Endometrial microvascular endothelial cells (primary cell): Measurements from ENCODE around the gene ZDHHC14. TPM values are rescaled to one million over a fixed set of nuclear protein-coding genes. Genes with fewer than 3 reads are reported as not detected.
"Not testable (repeated sequence)": the region's sequence is repeated elsewhere in the genome, so short reads cannot be mapped to it uniquely, and the experiment has no call there.

ENCODE experiments used
- in situ Hi-C: cut with HindIII; loops from 2 replicates; pipeline ENCODE4 v1.10.0; 2017; ENCODE audit warnings: low sequenced_read_pairs, low pct_unique_long_range_greater_than_20kb; ENCODE audit errors: inconsistent ontology term
- total RNA-seq: library from RNA; depleted of rRNA; stranded (reverse); fragments of >200 nt; gene quantifications from one replicate; pipeline ENCODE4 v1.2.3, GENCODE V29; 2015; ENCODE audit errors: inconsistent ontology term

Gene ZDHHC14
- total RNA-seq, 1 donor from 2014 or later, result 16.4 TPM

DNA sequence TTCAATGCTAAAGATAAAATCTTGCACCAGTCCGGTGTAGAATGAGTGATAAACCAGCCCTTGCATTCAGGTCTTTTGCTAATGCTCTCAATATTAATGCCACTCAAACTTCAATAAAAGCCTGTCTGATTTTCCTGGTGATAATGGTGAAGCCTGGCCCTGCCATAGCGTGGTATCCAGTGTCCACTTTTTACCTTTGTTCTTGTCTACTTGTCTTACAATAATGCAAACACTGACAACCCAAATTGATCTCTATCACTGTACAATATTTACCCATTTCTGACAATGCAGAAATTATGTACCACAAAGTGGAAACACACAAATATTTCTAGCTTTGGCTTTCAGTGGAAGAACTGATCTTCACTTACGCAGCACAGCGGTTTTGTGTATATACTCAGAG, 189.1 kb downstream of the ZDHHC14 start:
- in situ Hi-C loops, result no loop called here

DNA sequence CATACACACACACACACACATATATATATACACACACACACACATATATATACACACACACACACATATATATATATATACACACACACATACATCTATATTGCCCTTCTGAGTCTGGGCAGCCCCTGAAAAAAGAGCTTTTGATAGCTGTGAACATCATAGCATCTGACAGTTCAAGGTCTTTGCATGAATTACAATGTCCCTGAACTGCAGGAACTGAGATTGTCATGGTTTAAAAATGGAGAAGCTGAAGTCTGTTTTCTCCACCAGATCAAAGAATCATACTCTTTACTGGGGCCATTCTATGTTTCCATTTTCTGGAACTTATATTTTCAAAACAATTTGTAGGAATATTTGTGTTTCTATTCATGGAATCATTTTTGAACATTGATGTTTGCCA, 189.8 kb downstream of the ZDHHC14 start:
- in situ Hi-C loops, result no loop called here

DNA sequence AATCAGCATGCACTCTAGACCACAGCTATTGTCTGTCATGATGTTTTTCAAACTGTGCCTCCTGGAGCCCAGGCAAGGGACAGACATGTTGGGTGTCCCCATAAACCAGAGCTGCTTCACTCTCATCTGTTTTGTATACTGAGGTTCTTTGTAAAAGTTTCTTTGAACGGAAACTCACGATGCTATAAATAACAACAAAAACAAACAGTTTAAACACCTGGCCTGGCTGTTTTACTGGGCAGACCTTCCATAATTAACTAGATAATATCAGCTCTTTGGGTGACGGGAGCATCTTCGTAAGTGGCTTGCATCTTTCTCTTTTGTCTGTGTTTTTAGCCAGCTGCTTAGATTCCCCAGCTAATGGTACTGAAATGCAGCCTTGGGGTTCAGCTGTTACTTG, 190.3 kb downstream of the ZDHHC14 start:
- in situ Hi-C loops, result no loop called here

DNA sequence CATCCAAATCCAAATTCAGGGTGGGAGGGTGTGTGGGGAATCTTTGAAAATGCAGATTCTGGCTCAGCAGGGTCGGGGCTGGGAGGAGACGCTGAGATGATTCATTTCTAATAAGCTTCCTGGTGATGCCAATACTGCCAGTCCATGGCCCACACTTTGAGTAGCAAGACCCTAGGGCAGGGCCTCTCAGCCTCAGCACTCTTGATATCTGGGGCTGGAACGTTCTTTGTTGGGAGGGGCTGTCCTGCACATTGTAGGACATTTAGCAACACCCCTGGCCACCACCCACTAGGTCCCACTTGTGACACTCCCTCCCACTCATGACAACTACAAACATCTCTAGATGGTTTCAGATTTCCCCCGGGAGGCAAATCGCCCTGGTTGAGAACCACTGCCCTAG, 191.0 kb downstream of the ZDHHC14 start:
- in situ Hi-C loops, result no loop called here

DNA sequence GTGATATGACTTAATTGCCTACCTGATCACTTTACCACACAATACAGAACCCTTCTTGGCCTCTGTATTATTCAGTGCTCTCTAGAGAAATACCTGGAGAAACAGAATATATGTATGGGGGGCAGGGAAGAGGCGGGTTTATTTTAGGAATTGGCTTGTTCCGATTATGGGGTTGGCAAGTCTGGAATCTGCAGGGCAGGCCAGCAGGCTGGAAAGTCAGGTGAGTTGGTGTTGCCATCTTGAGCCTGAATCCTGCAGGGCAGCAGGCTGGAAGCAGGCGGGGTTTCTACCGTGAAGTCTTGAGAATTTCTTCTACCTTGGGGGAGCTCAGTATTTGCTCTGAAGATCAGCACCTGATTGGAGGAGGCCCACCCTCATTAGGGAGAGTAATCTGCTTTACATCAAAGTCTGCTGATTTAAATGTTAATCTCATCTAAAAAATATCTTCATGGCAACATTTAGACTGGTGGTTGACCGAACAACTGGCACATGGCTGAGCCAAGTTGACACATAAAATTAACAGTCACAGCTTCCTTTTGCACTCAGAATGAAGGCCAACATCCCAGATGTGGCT, 193.9 kb downstream of the ZDHHC14 start:
- in situ Hi-C loops, result no loop called here

DNA sequence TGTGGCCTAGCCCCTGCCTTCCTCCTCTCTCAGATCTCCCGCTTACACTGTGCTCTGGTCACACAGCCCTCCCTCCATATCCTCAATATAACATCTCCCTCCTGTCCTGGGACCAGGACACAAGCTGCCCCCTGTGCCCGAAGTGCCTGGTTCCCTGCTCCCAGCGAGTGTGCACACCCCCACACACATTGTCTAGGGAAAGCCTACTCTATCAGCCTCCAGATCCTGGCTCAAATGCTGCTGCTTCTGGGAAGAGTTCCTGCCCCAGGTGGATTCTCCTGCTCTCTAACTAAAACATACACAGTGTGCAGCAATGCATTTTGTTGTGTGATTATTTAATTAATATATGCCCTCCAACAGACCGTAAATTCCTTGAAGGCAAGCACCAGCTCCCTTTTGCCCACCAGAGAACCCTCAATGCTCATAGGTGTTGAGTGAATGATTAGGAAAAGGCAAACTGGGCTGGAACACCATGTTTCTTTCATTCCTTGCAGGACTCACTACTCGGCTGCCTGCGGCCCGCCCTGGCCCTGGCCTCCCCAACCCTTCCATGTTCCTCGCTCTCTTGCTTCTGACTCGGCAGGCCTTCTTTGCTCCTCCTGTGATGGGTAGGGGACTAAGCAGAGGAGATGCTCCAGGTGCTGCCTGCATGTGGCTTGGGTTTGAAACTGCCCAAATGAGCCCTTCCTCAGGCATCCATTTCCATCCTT, 194.6 kb downstream of the ZDHHC14 start:
- in situ Hi-C loops, result no loop called here

DNA sequence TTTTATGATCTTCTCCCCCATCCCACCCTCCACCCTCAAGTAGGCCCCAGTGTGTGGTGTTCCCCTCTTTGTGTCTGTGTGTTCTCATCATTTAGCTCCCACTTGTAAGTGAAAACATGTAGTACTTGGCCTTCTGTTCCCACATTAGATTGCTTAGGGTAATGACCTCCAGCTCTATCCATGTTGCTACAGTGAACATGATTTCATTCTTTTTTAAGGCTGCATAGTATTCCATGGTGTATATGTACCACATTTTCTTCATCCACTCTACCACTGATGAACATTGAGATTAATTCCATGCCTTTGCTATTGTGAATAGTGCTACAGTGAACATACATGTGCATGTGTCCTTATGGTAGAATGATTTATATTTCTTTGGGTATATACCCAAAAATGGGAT, 196.0 kb downstream of the ZDHHC14 start:
- in situ Hi-C loops, result not testable (repeated sequence)

DNA sequence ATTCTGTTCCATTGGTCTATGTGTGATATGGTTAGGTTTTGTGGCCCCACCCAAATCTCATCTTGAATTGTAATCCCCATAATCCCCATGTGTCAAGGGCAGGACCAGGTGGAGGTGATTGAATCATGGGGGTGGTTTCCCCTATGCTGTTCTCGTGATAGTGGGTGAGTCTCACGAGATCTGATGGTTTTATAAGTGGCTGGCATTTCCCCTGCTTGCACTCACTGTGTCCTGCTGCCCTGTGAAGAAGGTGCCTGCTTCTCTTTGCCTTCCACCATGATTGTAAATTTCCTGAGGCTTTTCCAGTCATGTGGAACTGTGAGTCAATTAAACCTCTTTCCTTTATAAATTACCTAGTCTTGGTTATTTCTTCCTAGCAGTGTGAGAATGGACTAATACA, 197.5 kb downstream of the ZDHHC14 start:
- in situ Hi-C loops, result not testable (repeated sequence)

DNA sequence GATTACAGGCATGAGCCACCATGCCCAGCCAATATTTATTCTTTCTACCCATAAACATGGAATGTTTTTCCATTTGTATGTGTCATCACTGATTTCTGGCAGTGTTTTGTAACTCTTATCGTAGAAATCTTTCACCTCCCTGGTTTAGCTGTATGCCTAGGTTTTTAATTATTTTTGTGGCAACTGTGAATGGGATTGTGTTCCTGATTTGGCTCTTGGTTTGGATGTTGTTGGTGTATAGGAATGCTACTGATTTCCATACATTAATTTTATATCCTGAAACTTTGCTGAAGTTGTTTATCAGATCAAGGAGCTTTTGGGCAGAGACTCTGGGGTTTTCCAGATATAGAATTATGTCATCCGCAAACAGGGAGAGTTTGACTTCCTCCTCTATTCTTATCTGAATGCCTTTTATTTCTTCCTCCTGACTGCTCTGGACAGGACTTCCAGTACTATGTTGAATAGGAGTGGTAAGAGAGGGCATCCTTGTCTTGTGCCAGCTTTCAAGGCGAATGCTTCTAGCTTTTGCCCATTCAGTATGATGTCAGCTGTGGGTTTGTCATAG, 198.6 kb downstream of the ZDHHC14 start:
- in situ Hi-C loops, result no loop called here

DNA sequence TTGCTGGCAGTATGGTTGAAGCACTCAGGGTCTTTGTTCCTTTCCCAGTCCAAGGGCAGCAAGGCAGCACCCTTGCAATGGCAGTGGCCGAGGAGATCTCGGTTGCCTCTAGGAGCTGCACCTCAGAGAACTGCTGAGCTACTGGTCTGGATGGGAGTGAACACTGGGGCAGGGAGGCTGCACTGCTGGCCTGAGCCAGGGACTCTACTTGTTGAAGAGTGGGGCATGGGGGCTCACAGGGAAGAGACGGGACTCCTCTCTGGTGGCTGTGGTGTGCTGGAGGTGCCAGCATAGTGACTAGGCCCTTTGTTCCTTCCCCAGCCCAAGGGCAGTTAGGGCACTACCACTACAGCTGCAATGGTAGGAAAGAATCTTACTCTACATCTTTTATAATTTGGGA, 203.0 kb downstream of the ZDHHC14 start:
- in situ Hi-C loops, result no loop called here

DNA sequence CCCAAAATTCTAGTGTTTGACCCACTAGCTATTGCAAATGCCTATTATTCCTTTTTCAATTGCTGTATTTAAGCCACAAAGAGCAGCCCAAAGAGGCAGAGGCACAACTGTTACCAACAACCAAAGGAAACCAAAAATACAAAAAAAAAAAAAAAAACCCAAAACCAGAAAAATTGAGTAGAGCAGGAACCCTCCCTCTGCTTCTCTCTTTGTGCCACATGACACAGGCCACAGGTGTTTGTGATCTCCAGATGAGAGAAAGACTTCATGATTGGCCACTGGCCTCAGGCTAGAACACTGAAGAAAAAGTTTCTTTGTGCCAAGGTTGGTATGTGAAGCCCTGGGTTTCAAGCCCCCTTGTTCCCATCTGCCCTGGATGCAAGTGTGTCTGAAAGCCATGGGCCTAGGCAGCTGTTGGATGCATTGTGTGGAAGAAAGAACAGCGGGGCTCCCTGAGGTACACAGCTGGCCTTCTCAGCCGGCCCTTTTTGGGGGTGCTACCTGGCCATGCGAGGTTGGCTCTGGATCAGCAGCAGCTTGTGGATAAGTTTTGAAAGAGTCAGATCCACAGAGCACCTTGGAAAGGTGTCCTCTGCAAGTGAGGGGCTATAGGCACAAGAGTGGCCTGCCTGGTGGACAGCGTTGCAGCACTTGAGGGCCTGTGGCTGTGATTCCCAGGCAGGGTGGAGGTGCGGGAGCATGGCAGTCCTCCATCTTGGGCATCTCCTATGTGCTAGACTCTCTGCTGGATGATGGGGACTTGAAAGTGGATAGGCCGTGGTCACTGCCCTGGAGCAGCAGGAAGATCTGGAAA, 204.5 kb downstream of the ZDHHC14 start:
- in situ Hi-C loops, result no loop called here

DNA sequence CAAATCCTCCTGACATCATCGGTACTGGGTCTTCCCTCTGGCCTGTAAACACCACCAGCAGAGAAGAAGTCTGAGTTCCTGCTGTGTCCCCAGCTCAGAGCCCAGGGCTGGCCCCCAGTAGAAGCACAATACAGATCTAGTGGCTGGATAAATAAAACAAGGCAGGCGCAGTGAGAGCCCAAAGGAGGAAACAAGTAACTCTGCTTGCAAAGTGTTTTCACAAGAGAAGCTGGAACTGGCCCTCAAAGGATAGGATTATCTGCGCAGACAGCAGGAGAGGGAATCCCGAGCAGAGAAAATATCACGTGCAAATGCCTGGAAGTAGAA, 205.1 kb downstream of the ZDHHC14 start:
- in situ Hi-C loops, result no loop called here

DNA sequence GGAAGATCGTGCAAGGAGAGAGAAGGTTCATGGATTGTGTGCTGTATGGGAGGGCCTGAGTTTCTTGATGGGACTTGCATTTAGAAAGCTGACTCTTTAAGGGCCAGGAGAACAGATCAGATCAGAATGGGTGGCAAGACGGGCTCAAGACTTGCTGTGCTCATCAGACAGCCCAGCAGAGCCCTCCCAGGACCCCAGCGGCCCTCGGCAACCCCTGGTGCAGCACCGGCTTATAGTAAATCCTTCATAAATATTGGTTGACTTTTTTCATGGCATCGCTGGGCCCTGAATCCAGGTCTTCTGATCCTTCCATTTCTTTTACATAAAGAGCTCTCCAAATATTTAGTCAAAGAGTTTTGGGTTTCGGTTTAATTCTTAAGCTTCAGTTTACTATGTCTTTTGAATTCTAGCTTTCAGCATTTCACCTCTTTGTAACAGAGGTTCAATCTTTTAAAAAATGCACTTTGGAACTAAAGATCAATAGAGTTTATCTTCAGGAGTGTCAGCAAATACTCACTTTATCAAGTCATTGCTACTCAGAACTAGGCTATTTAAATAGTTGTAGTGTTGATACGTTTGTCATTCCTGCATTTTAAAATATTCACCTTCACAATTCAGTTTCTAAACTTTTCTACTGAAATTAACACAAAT, 205.6 kb downstream of the ZDHHC14 start:
- in situ Hi-C loops, result no loop called here

DNA sequence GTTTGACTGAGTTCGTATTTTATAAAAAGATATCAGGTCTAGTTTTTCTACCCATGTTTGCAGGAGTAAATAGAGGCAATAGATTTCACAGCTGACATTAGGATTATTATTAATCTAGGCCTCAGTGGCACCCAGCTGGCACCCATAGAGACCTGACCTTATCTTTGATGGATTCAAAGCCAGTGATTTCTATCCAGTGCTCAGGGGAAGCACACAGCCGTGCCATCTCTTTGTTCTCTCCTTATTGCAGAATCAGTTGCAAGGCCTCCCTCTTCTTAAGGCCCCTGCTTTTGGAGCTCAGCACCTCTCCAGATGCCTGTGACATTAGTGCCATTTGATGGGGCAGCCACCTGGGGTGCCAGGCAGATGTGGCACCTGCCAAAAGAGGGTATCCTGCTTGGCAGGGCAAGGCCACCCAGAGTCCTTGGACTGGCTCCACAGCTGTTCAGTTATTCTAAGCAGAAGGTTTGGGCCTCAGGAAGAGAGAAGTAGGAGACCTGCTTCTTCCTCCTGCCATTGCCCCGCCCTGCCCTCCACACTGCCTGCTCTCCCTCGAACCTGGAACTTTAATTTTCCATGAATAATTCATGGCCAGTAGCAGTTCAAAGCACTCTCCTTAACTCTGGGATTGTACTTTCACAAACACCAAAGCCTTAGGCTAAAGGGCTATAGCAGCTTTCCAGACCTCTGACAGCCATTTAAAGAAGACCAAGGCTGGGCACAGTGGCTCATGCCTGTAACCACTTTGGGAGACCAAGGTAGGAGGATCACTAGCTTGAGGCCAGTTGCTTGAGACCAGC, 206.3 kb downstream of the ZDHHC14 start:
- in situ Hi-C loops, result no loop called here

DNA sequence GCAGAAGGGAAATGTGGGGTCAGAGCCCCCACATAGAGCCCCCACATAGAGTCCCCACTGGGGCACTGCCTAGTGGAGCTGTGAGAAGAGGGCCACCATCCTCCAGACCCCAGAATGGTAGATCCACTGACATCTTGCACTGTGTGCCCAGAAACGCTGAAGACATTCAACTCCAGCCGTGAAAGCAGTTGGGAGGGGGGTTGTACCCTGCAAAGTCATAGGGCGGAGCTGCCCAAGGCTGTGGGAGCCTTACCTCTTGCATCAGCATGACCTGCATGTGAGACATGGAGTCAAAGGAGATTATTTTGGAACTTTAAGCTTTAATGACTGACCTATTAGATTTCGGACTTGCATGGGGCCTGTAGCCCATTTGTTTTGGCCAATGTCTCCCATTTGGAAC, 209.7 kb downstream of the ZDHHC14 start:
- in situ Hi-C loops, result not testable (repeated sequence)

DNA sequence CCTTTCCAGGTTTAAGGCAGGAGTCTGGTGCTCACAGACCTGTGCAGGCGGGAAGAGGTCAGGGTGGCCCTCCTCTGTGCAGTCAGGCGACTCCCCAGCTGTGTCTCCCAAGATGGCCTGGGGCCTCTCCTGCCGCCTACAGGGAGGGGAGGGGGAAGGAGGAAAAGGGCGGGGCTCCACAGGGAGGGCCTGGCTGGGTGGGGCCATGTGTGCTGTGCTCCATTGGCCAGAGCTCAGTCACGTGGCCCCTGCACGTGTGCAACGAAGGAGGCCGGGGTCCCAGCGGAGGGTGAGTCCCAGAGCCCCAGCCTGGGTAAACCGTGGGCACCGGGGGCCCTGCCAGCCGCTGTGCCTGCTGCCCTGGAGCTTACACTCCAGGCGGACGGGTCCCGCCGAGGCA, 211.6 kb downstream of the ZDHHC14 start:
- in situ Hi-C loops, result no loop called here

DNA sequence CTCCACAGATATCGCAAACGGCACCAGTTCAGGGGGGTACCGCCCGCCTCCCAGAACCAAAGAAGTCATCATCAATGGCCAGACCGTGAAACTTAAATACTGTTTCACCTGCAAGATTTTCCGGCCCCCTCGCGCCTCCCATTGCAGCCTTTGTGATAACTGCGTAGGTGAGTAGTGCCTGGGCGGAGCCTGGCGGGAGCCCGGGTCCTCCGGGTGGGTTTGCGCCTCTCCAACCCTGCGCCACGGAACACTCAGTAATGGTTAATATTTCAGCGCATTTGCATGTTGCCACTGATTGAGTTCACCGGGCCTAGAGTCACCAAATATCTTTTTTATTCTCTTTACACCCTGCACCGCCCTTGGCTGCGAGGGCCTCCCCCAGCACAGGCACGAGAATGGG, 212.0 kb downstream of the ZDHHC14 start:
- in situ Hi-C loops, result no loop called here

DNA sequence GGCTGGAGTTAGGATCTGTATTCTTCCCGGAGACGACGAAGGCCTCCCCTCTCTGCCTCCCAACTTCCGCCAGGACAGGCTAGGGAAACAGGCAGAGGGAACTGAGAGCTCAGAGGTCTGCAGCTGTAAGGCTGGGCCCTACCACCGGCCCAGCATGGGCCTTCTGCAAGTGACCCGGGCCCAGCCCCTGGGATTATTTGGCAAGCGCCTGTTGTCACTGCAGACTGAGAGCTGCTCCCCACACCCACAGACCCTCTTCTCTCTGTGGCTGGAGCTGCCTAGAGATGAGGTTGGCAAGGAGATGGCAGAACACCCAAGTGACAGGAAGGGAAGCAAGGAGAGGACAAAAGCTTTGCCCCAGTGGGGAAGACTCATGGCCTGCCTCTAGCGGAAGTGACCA, 212.6 kb downstream of the ZDHHC14 start:
- in situ Hi-C loops, result no loop called here

DNA sequence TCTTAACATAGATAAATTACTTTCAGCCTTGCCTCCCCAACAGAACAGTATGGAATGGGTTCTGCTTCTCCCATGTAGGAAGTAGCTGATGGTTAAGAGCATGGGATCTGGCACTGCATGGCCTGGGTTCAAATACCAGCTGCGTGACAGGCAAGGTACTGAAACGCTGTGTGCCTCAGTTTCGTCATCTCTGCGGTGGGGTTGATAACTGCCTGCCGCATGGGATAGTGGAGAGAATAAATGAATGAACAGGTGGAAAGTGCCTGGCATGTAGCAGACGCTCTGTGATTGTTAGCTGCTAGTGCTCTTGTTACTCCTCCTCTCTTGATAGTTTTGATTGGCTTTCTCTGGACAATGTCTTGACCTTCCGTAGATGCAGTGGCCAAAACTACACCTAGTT, 213.3 kb downstream of the ZDHHC14 start:
- in situ Hi-C loops, result no loop called here
